ENCODE data around the gene ERI2.

The ERI2 gene

DNA sequence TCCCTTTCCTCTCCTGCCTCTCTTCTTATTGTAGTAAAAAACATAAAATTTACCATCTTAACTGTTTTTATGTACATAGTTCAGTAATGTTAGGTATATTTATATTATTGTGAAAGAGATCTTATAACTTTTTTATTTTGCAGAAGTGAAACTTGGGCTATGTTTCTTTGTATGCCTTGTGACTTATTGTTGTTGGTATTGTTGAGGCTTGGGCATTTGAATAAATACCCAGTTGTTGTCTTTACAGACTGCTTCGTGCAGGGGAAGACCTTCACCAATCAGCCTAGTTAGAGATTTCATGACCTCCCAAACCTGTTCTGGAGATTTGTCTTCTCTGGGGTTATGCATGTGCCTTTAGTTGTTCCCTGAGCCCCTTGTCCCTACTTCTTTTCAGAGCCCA, 32.0 kb upstream of the ERI2 start:
- DNase-seq (ENCODE audit: low read depth in 1 of 2, low spot score in 1 of 2), result no peak
- TF ChIP-seq SPI1 (IDR thresholded peaks at IDR 0.05; ENCODE audit: borderline replicate concordance, low read depth) (no peak), GABPA (IDR thresholded peaks at IDR 0.05; ENCODE audit: low read depth) (no peak)
- TF ChIP-seq, protein P1, sequence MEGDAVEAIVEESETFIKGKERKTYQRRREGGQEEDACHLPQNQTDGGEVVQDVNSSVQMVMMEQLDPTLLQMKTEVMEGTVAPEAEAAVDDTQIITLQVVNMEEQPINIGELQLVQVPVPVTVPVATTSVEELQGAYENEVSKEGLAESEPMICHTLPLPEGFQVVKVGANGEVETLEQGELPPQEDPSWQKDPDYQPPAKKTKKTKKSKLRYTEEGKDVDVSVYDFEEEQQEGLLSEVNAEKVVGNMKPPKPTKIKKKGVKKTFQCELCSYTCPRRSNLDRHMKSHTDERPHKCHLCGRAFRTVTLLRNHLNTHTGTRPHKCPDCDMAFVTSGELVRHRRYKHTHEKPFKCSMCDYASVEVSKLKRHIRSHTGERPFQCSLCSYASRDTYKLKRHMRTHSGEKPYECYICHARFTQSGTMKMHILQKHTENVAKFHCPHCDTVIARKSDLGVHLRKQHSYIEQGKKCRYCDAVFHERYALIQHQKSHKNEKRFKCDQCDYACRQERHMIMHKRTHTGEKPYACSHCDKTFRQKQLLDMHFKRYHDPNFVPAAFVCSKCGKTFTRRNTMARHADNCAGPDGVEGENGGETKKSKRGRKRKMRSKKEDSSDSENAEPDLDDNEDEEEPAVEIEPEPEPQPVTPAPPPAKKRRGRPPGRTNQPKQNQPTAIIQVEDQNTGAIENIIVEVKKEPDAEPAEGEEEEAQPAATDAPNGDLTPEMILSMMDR (IDR thresholded peaks at IDR 0.05; ENCODE audit: insufficient read depth, low read length), result no peak
- TF ChIP-seq, protein P2, sequence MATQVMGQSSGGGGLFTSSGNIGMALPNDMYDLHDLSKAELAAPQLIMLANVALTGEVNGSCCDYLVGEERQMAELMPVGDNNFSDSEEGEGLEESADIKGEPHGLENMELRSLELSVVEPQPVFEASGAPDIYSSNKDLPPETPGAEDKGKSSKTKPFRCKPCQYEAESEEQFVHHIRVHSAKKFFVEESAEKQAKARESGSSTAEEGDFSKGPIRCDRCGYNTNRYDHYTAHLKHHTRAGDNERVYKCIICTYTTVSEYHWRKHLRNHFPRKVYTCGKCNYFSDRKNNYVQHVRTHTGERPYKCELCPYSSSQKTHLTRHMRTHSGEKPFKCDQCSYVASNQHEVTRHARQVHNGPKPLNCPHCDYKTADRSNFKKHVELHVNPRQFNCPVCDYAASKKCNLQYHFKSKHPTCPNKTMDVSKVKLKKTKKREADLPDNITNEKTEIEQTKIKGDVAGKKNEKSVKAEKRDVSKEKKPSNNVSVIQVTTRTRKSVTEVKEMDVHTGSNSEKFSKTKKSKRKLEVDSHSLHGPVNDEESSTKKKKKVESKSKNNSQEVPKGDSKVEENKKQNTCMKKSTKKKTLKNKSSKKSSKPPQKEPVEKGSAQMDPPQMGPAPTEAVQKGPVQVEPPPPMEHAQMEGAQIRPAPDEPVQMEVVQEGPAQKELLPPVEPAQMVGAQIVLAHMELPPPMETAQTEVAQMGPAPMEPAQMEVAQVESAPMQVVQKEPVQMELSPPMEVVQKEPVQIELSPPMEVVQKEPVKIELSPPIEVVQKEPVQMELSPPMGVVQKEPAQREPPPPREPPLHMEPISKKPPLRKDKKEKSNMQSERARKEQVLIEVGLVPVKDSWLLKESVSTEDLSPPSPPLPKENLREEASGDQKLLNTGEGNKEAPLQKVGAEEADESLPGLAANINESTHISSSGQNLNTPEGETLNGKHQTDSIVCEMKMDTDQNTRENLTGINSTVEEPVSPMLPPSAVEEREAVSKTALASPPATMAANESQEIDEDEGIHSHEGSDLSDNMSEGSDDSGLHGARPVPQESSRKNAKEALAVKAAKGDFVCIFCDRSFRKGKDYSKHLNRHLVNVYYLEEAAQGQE (IDR thresholded peaks at IDR 0.05; ENCODE audit: insufficient replicate concordance, low read depth), result no peak
- no peak overlapping the region for H3K4me3 ChIP-seq (replicated peaks; ENCODE audit: insufficient read depth, low read length)
- H3K27ac ChIP-seq (replicated peaks), result no peak overlapping the region
- no peaks in the 10 kb centered on the region for H3K27me3 ChIP-seq (ENCODE audit: insufficient read depth, poor library complexity, severe bottlenecking)

DNA sequence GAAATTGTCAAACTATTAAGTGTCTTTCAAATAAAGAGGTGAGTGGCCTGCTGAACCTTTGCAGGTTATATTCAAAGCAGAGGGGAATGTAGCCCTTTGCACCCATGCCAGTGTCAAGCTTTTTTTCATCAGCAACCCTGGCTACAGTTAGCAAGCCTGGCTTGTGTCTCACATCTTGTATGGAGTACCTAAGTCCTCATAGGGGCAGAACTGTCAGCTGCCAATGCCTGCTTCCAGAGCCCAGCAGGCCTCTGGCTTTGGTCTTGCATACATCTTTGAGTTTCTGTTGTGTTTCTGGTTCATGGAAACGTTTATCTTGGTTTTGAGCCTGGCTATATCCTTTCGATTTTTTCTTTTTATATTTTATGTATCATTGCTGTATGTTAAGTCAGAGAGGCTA, 26.8 kb upstream of the ERI2 start:
- TF ChIP-seq, protein P1 (IDR thresholded peaks at IDR 0.05; ENCODE audit: insufficient read depth, low read length), result no peak
- TF ChIP-seq POLR2AphosphoS5 (IDR thresholded peaks at IDR 0.05; ENCODE audit: low read depth) (no peak), GABPA (IDR thresholded peaks at IDR 0.05; ENCODE audit: low read depth) (no peak)
- TF ChIP-seq, protein P2 (IDR thresholded peaks at IDR 0.05; ENCODE audit: insufficient replicate concordance, low read depth), result no peak
- H3K27me3 ChIP-seq (ENCODE audit: insufficient read depth, poor library complexity, severe bottlenecking), result no peaks in the 10 kb centered on the region
- no peak for DNase-seq (ENCODE audit: low read depth in 1 of 2, low spot score in 1 of 2)
- no peak overlapping the region for H3K4me3 ChIP-seq (replicated peaks; ENCODE audit: insufficient read depth, low read length)
- no peak overlapping the region for H3K27ac ChIP-seq (replicated peaks)

DNA sequence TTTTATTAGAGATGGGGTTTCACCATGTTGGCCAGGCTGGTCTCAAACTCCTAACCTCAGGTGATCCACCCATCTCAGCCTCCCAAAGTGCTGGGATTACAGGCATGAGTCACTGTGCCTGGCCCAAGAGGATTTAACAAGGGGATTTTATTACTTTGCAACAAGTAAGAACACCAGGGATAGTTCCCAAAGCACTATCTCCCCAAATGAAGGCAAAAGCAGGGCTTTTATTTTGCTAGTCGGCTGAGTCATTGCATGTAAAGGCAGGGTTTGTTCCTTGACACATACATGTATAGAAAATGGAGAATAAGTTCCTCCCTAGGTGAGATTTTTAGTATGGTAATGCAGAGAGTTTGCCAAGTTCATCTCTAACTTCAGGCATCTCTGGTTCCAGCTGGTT, 24.1 kb upstream of the ERI2 start:
- DNase-seq (ENCODE audit: low read depth in 1 of 2, low spot score in 1 of 2), result no peak
- H3K4me3 ChIP-seq (replicated peaks; ENCODE audit: insufficient read depth, low read length), result no peak overlapping the region
- no peaks in the 10 kb centered on the region for H3K27me3 ChIP-seq (ENCODE audit: insufficient read depth, poor library complexity, severe bottlenecking)
- TF ChIP-seq, protein P1 (IDR thresholded peaks at IDR 0.05; ENCODE audit: insufficient read depth, low read length), result no peak
- TF ChIP-seq SPI1 (IDR thresholded peaks at IDR 0.05; ENCODE audit: borderline replicate concordance, low read depth), result no peak
- TF ChIP-seq POLR2AphosphoS5 (IDR thresholded peaks at IDR 0.05; ENCODE audit: low read depth), result no peak
- TF ChIP-seq, protein P2 (IDR thresholded peaks at IDR 0.05; ENCODE audit: insufficient replicate concordance, low read depth), result no peak
- no peak for TF ChIP-seq GABPA (IDR thresholded peaks at IDR 0.05; ENCODE audit: low read depth)
- H3K27ac ChIP-seq (replicated peaks), result no peak overlapping the region

Measured in HL-60 (cell line).